ENCODE results near the gene MCM8. TPM values are rescaled to one million over a fixed set of nuclear protein-coding genes. Genes with fewer than 3 reads are reported as not detected.

Gene MCM8
- total and polyA plus RNA-seq, 2 experiments from 2014 or later, result 10.6 to 30.4 TPM

- Histone ChIP-seq H3K79me2 (replicated peaks; ENCODE audit: insufficient read depth) (no peaks in the 10 kb centered on the region; the same call in 1 of the 2 replicates), H3K4me1 (ENCODE audit: insufficient read depth) (peaks cover 4% of the 10 kb centered on the region; the same call in 1 of the 2 replicates), H3F3A (replicated peaks; ENCODE audit: low read depth) (no peaks in the 10 kb centered on the region), H3K4me3 (no peak overlapping the region), H3K36me3 (ENCODE audit: insufficient read depth) (peaks cover 33% of the 10 kb centered on the region), H3K27me3 (ENCODE audit: insufficient read depth) (peaks cover 48% of the 10 kb centered on the region), H3K27ac (ENCODE audit: low read depth) (no peak overlapping the region), H3K9me2 (ENCODE audit: insufficient read depth) (no peaks in the 10 kb centered on the region), H4K20me1 (replicated peaks; ENCODE audit: insufficient read depth) (peaks cover 66% of the 10 kb centered on the region), H3K4me2 (no peak overlapping the region), H2AFZ (no peak overlapping the region)
- no peak for TF ChIP-seq ZNF462 (CRISPR knock-in tag; IDR thresholded peaks at IDR 0.05)
- no peak for TF ChIP-seq CTCF (conservative IDR thresholded peaks at IDR 0.05; ENCODE audit: low read depth in 2 of 2)
- no peak for TF ChIP-seq ETS1 (IDR thresholded peaks at IDR 0.05)
- TF ChIP-seq CREB1 (CRISPR knock-in tag; IDR thresholded peaks at IDR 0.05; ENCODE audit: low read depth), result no peak
- no peak for TF ChIP-seq STAT1 (IDR thresholded peaks at IDR 0.05; ENCODE audit: unreplicated experiment)
- TF ChIP-seq ZNF114 (CRISPR knock-in tag; IDR thresholded peaks at IDR 0.05), result no peak
- no peak for TF ChIP-seq ZNF331 (CRISPR knock-in tag; IDR thresholded peaks at IDR 0.05; ENCODE audit: low read depth)
- no peak for TF ChIP-seq POLR2AphosphoS5 (IDR thresholded peaks at IDR 0.05; ENCODE audit: low read depth)
- no peak for TF ChIP-seq NANOG (IDR thresholded peaks at IDR 0.05; ENCODE audit: borderline replicate concordance)
- TF ChIP-seq EZH2phosphoT487 (IDR thresholded peaks at IDR 0.05; ENCODE audit: unreplicated experiment), result no peak
- TF ChIP-seq REST (IDR thresholded peaks at IDR 0.05; ENCODE audit: unreplicated experiment), result no peak
- no peak for TF ChIP-seq JUNB (IDR thresholded peaks at IDR 0.05; ENCODE audit: unreplicated experiment)
- Mint-ChIP-seq H3K27me3 (ENCODE audit: insufficient read depth, low read depth, poor library complexity) (peaks cover 46% of the 10 kb centered on the region), H3K4me3 (no peak overlapping the region), H3K36me3 (ENCODE audit: low read depth) (peaks cover 88% of the 10 kb centered on the region), H3K27ac (no peak overlapping the region), H3K9me3 (no peaks in the 10 kb centered on the region), H3K4me1 (peaks cover 15% of the 10 kb centered on the region)
- no peak for ATAC-seq
- no peak for DNase-seq (ENCODE audit: low spot score)
Measured at GRCh38 chr20:5968462-5968861, 18.0 kb downstream of the MCM8 start.

All from GM23338 (cell line).